HG03442 (cell line): ENCODE results near the gene TYW1B.
"Not testable (repeated sequence)": the region's sequence is repeated elsewhere in the genome, so short reads cannot be mapped to it uniquely, and the experiment has no call there.

ENCODE experiments used
- ATAC-seq: cut with Tn5 transposase; IDR thresholded peaks from one replicate; pipeline ENCODE4 v1.9.1; 2021; ENCODE audit warnings: mild to moderate bottlenecking, moderate library complexity; ENCODE audit not compliant: unreplicated experiment

Gene TYW1B, protein sequence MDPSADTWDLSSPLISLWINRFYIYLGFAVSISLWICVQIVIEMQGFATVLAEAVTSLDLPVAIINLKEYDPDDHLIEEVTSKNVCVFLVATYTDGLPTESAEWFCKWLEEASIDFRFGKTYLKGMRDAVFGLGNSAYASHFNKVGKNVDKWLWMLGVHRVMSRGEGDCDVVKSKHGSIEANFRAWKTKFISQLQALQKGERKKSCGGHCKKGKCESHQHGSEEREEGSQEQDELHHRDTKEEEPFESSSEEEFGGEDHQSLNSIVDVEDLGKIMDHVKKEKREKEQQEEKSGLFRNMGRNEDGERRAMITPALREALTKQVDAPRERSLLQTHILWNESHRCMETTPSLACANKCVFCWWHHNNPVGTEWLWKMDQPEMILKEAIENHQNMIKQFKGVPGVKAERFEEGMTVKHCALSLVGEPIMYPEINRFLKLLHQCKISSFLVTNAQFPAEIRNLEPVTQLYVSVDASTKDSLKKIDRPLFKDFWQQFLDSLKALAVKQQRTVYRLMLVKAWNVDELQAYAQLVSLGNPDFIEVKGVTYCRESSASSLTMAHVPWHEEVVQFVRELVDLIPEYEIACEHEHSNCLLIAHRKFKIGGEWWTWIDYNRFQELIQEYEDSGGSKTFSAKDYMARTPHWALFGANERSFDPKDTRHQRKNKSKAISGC

DNA sequence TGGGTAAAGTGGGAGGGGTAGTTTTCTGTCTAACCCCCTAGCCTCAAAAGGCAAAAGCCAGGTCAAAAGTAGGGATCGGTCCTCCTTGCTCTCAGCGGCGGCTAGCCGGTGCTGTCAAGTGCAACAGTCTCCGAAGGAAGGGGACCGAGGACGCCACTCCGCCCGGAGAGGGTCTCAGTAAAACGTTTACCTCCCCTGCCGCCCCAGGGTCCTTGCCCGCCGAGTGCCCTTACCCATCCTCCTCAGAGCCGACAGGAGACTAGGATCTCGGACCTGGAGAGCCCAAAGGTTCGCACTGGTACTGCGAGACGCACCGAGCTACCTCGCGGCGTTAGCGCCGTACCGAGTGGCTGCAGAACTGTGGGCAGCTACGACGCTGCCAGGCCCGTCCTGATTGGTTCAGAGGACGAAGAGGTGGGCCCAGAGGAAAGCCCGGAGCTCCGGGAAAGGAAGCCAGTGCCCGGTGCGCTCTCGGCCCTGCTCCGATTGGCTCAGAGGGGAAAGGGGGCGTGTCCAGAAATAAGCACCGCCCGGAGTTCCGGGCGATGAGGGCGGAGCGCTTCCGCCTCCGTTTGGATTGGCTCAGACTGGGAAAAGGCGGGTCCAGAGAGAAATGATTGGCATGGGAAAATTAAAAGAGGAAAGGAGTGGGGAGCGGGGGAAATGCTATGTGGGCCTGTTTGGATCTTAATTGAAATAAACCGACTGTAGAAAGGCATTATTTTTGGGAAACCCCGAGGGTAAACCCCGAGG is at the start of gene TYW1B:
TSS of gene TYW1B (minus strand) at position 362 of the 753 bp plus-strand sequence. CDS start at position 237, 125 bp downstream.
- ATAC-seq: peak; percentile 92

DNA sequence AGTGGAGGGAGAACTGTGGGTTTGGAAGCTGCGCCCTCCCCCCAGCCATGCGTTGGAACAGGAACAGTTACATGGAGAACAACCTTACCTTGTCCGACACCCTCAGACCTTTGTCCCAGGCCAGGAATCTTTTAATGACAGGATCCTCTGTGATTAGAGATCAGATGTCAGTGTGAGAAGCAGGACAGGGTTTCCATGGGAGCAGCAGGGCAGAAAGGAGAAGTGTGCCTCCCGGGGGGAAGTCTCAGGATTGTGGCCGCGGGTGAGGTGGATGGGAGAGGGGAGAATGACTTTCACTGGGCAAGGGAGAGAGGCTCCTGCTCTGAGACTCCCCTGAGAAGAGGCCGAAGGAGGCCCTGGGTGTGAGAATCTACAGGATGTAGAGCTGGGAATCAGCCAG is 39.6 kb upstream of the TYW1B start:
- not testable (repeated sequence) for ATAC-seq

DNA sequence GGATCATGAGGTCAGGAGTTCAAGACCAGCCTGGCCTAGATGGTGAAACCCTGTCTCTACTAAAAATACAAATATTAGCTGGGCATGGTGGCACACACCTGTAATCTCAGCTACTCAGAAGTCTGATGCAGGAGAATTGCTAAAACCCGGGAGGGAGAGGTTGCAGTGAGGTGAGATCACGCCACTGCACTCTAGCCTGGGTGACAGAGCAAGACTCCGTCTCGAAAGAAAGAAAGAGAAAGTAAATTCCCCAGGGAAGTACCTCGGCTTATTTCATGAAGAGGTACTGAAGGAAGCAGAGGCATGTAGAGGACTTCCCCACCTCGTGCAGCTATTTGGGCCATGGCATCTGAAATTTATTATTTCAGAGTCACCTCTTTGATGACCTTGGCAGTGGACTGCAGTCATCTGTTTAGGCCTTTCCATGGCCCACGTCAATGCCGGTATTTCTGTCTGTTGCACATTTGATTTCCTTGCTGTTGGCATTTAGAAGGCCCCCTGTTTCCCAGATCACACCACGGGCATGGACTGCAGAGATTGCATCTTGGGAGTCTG is 30.9 kb upstream of the TYW1B start:
- ATAC-seq: not testable (repeated sequence)

DNA sequence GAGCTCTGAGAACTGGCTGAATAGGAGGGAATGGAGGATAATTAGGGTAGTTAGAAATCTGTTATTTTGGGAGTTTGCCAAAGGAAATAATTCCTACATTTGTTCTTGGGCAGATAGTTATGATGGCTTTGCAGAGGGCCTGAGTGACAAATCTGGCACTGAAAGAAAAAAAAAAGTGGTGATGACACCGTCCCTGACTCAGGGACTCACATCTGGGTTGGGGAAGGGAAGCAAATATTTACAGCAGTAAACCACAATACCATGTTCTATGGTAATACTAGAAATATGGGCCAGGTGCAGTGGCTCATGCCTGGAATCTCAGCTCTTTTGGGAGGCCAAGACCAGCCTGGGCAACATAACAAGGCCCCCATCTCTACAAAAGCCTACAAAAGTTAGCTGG is 29.9 kb upstream of the TYW1B start:
- not testable (repeated sequence) for ATAC-seq

DNA sequence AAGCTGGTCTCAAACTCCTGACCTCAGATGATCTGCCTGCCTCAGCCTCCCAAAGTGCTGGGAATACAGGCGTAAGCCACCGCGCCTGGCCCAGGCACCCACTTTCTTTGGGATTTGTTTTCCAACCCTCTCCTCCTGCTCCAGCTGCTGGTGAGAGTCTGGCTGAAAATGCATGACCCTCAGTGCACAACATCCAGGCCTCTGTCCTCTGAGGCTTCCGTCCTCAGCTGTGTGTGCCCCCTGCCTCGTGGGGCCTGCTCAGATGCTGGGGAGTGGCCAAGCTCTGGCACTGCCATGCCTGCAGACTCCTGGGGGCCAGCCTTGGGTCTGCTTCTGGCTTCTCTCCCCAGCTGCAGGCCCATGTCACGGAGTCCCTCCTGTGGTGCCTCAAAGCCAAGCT is 27.3 kb upstream of the TYW1B start:
- not testable (repeated sequence) for ATAC-seq

DNA sequence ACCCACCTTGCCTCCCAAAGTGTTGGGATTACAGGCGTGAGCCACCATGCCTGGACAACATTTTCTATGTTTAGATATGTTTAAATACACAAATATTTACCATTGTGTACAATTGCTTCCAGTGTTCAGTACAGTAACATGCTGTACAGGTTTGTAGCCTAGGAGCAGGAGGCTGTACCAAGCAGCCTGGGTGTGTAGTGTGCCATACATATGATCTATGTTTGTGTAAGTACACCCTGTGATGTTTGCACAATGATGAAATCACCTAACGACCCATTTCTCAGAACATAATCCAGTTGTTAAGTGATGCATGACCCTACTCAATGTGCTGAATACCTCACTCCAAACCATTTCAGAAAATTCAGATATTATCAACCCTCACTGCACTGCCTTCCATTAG is 24.9 kb upstream of the TYW1B start:
- ATAC-seq: not testable (repeated sequence)

DNA sequence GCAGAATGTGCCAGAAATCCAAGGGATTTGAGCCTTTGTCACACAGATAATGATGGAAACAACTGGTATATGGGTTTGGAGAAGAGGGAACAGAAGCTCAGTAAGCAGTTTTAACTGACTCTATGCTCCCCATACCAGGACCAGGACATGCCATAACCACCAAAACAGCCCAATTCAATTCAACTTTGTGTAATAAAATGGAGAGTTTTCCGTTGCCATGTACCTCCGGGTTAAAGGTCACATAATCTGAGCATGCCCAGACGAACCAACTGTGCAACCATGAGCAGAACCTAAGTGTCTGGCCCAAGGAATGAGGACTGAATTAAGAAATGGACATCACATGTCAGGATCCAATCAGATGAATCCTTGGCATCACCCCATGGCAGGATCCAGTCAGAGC is 22.7 kb upstream of the TYW1B start:
- not testable (repeated sequence) for ATAC-seq

DNA sequence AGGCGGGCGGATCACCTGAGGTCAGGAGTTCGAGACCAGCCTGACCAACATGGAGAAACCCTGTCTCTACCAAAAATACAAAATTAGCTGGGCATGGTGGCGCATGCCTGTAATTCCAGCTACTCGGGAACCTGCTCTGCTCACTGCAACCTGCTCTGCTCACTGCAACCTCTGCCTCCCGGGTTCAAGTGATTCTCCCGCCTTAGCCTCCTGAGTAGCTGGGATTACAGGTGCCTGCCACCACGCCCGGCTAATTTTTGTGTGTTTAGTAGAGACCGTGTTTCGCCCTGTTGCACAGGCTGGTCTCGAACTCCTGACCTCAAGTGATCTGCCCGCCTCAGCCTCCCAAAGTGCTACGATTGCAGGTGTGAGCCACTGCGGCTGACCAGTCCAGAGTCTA is 16.1 kb upstream of the TYW1B start:
- ATAC-seq: not testable (repeated sequence)

DNA sequence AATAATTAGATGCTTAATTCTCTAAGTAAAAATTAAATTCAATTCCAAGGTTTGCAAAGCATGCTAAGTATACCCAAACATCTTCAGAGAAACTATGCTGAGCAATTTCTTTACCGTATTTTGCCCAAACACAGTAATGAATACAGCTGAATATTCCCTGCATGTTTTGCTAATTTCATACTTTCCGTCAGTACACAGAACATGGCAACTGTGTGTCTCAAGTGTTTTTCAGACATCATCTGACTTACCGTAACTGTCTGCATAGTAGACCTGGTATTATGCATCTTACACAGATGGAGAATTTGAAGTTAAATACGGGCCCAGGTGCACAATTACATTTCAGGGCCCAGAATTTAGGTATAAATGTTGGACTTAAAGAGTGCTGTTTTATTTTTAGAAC is 15.2 kb upstream of the TYW1B start:
- ATAC-seq: not testable (repeated sequence)

DNA sequence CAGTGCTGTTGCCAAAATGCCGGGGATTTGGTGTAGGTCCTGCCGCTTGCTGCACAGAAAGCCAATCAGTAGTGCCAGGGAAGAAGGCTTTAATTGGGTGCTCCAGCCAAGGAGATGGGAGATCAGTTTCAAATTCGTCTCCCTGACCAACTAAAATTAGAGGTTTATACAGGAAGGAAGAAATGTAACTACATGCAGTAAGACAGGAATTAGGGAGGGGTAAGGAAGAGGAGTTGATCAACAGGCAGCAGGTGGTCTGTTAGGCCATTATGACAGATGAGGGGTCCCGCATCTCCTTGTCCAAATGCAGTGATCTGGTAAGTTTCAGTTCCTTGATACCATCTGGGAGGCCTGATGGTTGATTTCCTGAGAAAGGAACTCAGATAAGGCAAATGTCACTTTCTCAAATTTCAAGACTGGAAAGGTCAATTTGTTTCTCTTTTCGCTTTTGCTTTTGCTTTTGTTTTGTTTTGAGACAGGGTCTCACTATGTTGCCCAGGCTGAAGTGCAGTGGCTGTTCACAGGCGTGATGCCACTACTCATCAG is 13.0 kb upstream of the TYW1B start:
- not testable (repeated sequence) for ATAC-seq

DNA sequence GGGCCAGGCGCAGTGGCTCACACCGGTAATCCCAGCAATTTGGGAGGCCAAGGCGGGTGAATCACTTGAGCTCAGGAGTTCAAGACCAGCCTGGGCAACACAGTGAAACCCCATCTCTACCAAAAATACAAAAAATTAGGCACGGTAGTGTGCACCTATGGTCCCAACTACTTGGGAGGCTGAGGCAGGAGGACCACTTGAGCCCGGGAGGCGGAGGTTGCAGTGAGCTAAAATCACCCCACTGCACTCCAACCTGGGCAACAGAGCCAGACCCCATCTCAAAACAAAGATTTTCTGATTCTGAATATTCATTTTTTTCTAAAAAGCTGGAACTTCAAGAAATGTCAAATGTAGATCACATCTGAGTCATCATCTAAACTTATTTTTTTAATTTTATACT is 10.3 kb upstream of the TYW1B start:
- ATAC-seq: not testable (repeated sequence)

DNA sequence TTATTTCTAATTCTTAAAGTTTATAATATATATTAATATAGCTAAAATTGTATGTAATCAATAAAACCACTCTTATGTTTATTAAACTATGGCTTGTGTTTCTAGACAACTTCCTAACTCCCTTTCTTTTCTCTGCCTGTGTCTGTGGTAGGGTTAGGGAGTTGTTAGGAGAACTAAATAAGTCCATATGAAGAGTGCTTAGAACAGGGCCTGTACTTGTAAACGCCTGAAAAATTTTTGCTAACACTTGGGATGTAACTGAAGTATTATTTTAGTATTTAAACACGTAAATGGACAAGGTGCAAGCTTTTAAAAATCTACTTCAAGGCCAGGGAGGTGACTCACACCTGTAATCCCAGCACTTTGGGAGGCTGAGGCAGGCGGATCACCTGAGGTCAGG is 9.3 kb upstream of the TYW1B start:
- not testable (repeated sequence) for ATAC-seq

DNA sequence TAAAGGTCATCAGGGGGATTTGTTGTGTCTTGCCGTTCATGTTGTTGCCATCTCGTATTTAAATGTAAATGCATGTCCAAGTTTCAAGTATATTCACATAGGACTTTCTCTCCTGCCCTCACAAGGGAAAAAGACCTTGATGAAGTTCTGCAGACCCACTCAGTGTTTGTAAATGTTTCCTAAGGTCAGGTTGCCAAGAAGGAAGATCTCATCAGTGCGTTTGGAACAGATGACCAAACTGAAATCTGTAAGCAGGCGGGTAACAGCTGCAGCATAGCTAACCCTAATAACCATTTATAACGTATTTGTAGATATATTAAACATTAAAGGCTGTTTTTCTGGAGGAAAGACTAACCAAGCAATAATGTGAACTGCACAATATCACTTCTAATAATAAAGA is 2.6 kb upstream of the TYW1B start:
- ATAC-seq: not testable (repeated sequence)

DNA sequence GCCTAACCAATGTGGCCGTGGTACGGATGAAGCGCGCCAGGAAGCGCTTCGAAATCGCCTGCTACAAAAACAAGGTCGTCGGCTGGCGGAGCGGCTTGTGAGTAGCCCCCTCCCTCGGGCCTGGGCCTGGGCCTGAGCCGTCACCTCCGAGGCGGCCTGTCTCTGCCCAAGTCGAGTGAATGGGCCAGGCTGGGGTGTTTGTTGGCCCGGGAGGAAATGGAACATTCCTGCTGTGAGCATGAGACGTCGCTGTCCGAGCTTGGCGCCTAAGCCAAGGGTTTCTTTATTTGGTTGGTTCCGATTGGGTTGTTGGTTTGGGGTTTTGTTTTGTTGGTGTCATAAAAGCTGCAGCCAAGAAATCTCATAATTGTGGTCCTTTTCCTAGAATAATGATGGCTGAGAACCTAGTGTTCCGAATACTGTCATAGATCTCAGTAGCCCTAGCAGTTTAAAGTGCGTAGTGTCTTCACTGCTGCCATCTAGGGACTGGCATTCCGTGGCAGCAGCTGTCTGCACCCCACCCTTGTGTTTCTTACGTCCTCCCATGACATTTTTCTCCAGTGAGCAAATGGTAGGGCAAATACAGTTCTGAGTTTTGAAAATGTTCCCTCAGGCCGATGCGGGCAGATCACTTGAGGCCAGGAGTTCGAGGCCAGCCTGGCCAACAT is 1.8 kb upstream of the TYW1B start:
- ATAC-seq: peak; percentile 27

DNA sequence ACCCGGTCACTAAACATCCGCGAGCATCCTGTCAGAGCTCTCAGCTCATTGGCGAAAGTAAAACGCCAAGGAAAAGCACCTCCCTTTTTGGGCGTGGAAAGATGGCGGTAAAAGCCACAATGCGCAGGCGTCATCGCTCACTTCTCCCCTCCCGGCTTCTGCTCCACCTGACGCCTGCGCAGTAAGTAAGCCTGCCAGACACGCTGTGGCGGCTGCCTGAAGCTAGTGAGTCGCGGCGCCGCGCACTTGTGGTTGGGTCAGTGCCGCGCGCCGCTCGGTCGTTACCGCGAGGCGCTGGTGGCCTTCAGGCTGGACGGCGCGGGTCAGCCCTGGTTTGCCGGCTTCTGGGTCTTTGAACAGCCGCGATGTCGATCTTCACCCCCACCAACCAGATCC is 1.3 kb upstream of the TYW1B start:
- peak; percentile 41 for ATAC-seq

DNA sequence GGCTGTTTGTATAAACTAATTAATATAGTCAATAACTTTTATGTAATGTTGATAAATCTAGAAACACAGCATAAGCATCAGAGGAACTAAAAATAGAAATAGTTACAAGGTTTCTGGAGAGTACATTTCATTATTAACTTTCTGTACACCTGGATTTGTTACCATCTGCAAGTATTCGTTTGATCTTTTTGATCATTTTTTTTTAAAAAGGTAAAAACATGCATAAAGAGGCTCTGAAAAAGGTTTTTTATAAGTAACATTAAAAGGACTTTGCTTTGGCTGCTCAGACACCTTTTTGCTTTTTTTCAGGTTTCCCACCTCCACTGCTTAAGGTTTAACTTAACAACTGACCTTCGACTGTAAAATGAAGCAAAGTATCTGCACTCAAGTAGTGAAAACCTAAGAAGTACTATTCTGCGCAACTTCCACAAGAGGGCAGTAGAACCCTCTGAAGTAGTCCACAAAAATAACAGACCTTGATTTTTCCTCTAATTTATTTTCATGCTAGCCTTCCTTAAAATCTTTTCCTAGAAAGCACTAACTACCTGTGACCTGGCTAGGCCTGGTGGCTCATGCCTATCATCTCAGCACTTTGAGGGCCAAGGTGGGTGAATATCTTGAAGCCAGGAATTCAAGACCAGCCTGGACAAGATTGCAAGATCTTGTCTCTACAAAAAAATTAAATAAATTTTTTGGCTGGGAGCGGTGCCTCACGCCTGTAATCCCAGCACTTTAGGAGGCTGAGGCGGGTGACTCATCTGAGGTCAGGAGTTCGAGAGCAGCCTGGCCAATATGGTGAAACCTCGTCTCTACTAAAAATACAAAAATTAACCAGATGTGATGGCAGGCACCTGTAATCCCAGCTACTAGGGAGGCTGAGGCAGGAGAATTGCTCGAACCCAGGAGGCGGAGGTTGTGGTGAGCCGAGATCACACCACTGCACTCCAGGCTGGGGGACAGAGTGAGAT is 4.0 kb downstream of the TYW1B start:
- not testable (repeated sequence) for ATAC-seq

DNA sequence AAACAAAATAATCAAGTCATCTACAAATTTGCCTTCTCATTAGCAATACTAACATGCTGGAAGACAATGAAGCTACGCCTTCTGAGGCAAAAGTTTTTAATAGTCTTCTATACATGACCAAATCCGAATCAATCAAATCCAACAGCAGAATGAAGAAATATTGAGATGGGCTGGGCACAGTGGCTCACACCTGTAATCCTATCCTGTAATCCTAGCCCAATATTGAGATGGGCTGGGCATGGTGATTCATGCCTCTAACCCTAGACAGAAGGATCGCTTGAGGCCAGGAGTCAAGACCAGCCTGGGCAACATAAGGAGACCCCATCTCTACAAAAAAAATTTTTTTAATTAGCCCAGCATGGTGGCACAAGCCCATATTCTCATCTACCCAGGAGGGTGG is 5.5 kb downstream of the TYW1B start:
- ATAC-seq: not testable (repeated sequence)

DNA sequence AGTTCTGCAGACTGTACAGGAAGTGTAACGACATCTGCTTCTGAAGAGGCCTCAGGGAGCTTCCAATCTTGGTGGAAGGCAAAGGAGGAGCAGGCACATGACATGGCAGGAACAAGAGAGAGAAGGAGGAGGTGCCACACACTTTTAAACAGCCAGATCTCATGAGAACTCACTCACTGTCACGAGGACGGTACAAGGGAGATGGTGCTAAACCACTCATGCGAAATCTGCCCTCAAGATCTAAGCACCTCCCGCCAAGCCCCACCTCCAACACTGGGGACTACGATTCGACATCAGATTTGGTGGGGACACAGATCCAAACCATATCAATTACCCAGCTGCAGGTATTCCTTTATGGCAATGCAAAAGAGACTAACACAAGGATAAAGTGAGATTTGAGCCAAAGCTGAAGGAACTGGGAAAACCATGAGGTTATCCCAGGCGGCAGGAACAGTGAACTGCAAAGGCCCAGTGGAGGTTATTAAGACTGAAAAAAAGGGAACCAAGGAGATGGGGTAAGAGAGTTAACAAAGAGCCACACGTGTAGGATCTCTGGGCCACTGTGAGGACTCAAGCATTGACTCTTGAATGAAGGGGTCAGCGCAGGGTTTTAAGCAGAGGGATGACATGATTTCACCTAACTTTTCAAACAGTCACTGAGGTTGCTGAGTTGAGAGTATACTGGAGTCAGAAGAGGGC is 9.2 kb downstream of the TYW1B start:
- not testable (repeated sequence) for ATAC-seq

DNA sequence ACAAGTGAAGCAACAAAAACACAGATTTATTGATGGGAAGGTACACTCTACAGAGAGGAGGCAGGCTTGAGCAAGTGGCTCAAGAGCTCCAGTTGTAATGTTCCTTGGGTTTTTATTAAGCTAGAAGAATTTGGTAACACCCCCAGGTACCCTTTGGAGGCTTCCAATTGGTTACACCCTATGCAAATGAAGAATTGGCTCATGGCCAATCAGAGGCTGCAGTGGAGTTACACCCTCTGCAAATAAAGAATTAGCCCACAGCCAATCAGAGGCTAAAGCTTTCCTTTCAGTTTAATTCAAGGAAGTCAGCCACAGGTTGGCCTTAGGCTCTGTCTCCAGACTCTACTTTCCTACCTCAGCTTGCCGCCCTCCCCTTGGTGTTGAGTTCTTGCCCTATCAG is 10.3 kb downstream of the TYW1B start:
- ATAC-seq: not testable (repeated sequence)
